T-helper 1 cell treated with Interleukin-12 subunit alpha and Interleukin-12 subunit beta and Interleukin-4 antibody, amounts not matched to agents 30 ng/mL and 1 ng/mL, for 36 hours (primary cell): ENCODE results near the gene SLC2A4RG. TPM values are rescaled to one million over a fixed set of nuclear protein-coding genes. Genes with fewer than 3 reads are reported as not detected.
"Not testable (repeated sequence)": the region's sequence is repeated elsewhere in the genome, so short reads cannot be mapped to it uniquely, and the experiment has no call there.

Source experiments
- intact Hi-C: fragments of 100-400 bp; cut with micrococcal nuclease; formaldehyde crosslinking; loops from one replicate; pipeline ENCODE4 v1.15.1; 2024
- total RNA-seq: library from RNA; stranded (reverse); gene quantifications from 2 replicates; pipeline ENCODE4 v1.2.3, GENCODE V29; 2022

SLC2A4RG gene
- total RNA-seq, 1 donor from 2014 or later: 70.4 TPM

- intact Hi-C loops: no loop called here
These were observed 28.4 kb upstream of the SLC2A4RG start for GRCh38 chr20:63711085-63711645.

- intact Hi-C loops: no loop called here
These were observed 27.4 kb upstream of the SLC2A4RG start for GRCh38 chr20:63712191-63712590.

- intact Hi-C loops: no loop called here
These were observed 24.7 kb upstream of the SLC2A4RG start for GRCh38 chr20:63714858-63715257.

- intact Hi-C loops: loop anchor here (1.0 kb wide), 1 partner anchor 9 kb away; no protein-coding TSS in a partner anchor
These were observed 20.6 kb upstream of the SLC2A4RG start for GRCh38 chr20:63718996-63719395.

GRCh38 chr20:63722967-63723622, 16.5 kb upstream of the SLC2A4RG start:
- intact Hi-C loops: not testable (repeated sequence)

GRCh38 chr20:63730189-63730733, 9.3 kb upstream of the SLC2A4RG start:
- intact Hi-C loops: loop anchor here (2.0 to 5.0 kb wide), 6 partner anchors 21 to 227 kb away; partner anchors contain the start of genes ARFRP1, RTEL1 and UCKL1

GRCh38 chr20:63731410-63731809, 8.2 kb upstream of the SLC2A4RG start:
- intact Hi-C loops: loop anchor here (1.0 to 5.0 kb wide), 7 partner anchors 19 to 226 kb away; partner anchors contain the start of genes ARFRP1, RTEL1 and UCKL1

- intact Hi-C loops: loop anchor here (5.0 kb wide), 3 partner anchors 65 to 225 kb away; partner anchors contain the start of gene UCKL1
These were observed 7.2 kb upstream of the SLC2A4RG start for GRCh38 chr20:63732118-63733095.

- intact Hi-C loops: loop anchor here (5.0 kb wide), 3 partner anchors 64 to 224 kb away; partner anchors contain the start of gene UCKL1
These were observed 6.5 kb upstream of the SLC2A4RG start for GRCh38 chr20:63733117-63733516.

- intact Hi-C loops: loop anchor here (5.0 kb wide), 3 partner anchors 64 to 224 kb away; partner anchors contain the start of gene UCKL1
These were observed 5.9 kb upstream of the SLC2A4RG start for GRCh38 chr20:63733579-63734081.

GRCh38 chr20:63734111-63734945, 5.2 kb upstream of the SLC2A4RG start:
- intact Hi-C loops: loop anchor here (5.0 kb wide), 3 partner anchors 63 to 223 kb away; partner anchors contain the start of gene UCKL1

GRCh38 chr20:63734946-63735858, 4.4 kb upstream of the SLC2A4RG start:
- intact Hi-C loops: loop anchor here (5.0 kb wide), 3 partner anchors 62 to 222 kb away; partner anchors contain the start of gene UCKL1

- intact Hi-C loops: loop anchor here (2.0 kb wide), 1 partner anchor 129 kb away; the partner anchor contains the start of gene TPD52L2
These were observed 3.5 kb upstream of the SLC2A4RG start, which contains the start of gene LIME1 for GRCh38 chr20:63735859-63736718. Gene LIME1 (plus strand): TSS chr20:63736664. CDS start chr20:63737550, 886 bp downstream.

GRCh38 chr20:63736893-63737694, 2.5 kb upstream of the SLC2A4RG start:
- intact Hi-C loops: loop anchor here (2.0 kb wide), 1 partner anchor 128 kb away; the partner anchor contains the start of gene TPD52L2

- intact Hi-C loops: loop anchor here (2.0 kb wide), 1 partner anchor 127 kb away; the partner anchor contains the start of gene TPD52L2
These were observed 2.0 kb upstream of the SLC2A4RG start for GRCh38 chr20:63737695-63737944.

GRCh38 chr20:63737945-63738686, 1.5 kb upstream of the SLC2A4RG start:
- intact Hi-C loops: loop anchor here (2.0 kb wide), 1 partner anchor 127 kb away; the partner anchor contains the start of gene TPD52L2
